HG03558 (cell line): ENCODE data around the gene C13orf46.
"Not testable (repeated sequence)": the region's sequence is repeated elsewhere in the genome, so short reads cannot be mapped to it uniquely, and the experiment has no call there.

Source experiments
- ATAC-seq: cut with Tn5 transposase; IDR thresholded peaks from one replicate; pipeline ENCODE4 v1.9.1; 2021; ENCODE audit warnings: moderate number of reproducible peaks; ENCODE audit not compliant: unreplicated experiment; ENCODE audit errors: extremely low read depth

Gene C13orf46

DNA sequence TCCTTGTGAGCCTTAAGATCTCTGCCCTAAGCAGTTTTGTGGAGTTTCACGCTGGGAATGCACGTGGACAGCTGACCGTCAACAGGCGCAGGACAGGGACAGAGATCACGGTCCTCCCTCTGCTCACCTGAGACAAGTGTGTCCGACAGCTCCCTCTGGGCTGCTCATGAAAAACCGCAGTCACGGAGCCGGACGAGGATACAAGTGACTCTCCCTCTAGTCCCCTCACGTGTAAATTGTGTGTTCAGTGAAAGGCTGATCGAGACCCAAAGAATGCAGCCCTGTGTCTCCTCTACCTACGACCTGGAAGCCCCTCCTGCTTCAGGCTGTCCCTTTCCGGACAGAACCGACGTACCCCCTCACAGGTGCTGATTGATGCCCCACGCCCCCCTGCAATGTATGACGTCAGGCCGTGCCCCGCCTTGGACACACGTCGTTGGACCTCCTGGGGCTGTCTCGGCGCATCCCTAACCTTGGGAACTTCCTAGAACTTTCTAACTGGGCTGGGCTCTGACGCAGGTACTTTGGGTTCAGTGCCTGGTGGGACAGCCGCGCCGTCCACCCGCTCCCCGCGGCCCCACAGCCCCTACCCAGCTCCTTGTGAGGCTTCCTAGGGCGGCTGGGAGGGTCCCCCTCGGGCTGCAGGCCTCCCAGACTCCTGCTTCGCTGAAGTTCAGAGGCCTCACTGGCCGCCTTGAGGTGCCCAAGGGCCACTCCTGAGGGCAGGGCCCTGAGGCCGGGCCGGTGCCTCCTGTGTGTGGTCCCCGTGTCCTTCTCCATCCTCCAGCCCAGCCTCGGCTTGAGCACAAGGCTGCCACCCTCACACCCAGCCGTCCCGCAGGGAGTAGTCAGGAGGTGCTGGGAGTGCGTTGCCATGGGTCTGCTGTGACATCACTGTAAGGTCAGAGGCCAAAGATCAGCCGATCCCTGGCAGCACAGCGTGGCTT is at the start of gene C13orf46:
Gene C13orf46, minus strand, starts transcription at position 859 of the 947 bp plus-strand sequence. Its CDS starts 79 bp downstream, at position 780.
- no peak for ATAC-seq

DNA sequence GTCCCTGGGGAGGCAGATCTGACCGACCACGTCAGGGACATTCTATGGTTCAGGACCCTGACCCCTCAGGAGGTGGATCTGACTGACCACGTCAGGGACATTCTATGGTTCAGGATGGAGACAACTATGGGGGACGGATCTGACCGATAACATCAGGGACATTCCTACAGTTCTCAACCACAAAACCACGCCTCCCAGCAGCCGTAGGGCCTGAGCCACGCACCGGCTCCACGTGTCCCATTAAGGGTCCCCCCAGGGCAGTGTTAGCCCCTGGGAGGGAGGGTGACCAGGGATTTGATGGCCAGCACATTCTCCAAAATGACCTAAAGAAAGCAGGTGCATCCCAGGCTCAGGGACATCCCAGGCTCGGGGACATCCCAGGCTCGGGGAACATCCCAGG is 49.0 kb upstream of the C13orf46 start:
- ATAC-seq, result no peak

- ATAC-seq, result no peak
These were observed 48.4 kb upstream of the C13orf46 start for GRCh38 chr13:114022309-114022669.

- no peak for ATAC-seq
These were observed 47.8 kb upstream of the C13orf46 start for GRCh38 chr13:114021464-114022308.

GRCh38 chr13:114020750-114021463 is 47.0 kb upstream of the C13orf46 start:
- ATAC-seq, result no peak

DNA sequence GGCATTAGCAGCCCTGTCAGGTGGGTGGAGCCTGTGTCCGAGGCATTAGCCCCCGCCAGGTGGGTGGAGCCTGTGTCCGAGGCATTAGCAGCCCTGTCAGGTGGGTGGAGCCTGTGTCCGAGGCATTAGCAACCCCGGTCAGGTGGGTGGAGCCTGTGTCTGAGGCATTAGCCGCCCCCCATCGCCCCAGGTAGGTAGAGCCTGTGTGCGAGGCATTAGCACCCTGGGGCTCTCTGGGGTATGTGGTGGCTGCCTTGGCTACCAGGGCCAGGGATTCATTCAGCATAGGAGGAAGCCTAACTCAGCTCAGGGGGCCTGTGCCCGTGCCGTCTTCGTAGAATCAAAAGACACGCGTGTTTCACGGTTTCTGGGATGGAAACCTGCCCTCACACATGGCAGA is 46.3 kb upstream of the C13orf46 start:
- not testable (repeated sequence) for ATAC-seq

GRCh38 chr13:114019367-114019766 is 45.5 kb upstream of the C13orf46 start:
- no peak for ATAC-seq

GRCh38 chr13:114018461-114019055 is 44.7 kb upstream of the C13orf46 start:
- ATAC-seq, result no peak

GRCh38 chr13:114017966-114018365 is 44.1 kb upstream of the C13orf46 start:
- no peak for ATAC-seq

GRCh38 chr13:114017028-114017630 is 43.3 kb upstream of the C13orf46 start:
- no peak for ATAC-seq

DNA sequence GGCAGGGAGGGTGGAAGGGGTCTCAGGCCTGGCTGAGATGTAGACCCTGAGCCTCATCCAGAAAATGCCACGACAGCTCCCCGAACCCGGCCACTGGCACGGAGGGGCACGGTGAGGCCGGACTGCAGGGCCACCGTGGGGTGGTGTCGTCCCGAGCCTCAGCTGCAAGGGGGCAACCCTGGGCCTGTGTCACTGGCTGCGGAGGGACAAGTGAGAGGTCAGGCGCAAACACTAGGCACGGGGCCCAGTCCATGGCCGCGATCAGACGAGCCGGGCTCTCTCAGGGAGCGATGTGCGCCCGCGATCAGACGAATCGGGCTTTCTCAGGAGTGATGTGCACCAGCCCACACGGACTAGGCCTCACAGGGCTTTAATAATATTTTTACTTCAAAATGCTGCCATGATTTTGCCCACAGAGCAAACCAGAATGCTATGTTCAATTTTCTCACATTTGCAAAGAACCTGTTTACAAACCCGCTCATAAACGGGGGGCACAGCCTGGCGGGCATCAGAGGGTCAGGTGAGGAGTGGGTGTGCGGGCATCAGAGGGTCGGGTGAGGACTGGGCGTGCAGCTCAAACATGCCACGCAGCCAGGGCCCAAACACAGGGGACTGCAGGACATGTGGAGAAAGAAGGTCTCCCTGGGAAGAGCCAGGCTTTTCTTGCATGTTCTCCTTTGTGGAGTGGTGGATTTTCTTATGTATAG is 42.6 kb upstream of the C13orf46 start:
- ATAC-seq, result no peak

- no peak for ATAC-seq
These were observed 42.1 kb upstream of the C13orf46 start for GRCh38 chr13:114015969-114016295.

GRCh38 chr13:114015111-114015968 is 41.5 kb upstream of the C13orf46 start:
- ATAC-seq, result no peak

- no peak for ATAC-seq
These were observed 40.2 kb upstream of the C13orf46 start for GRCh38 chr13:114013952-114014629.

DNA sequence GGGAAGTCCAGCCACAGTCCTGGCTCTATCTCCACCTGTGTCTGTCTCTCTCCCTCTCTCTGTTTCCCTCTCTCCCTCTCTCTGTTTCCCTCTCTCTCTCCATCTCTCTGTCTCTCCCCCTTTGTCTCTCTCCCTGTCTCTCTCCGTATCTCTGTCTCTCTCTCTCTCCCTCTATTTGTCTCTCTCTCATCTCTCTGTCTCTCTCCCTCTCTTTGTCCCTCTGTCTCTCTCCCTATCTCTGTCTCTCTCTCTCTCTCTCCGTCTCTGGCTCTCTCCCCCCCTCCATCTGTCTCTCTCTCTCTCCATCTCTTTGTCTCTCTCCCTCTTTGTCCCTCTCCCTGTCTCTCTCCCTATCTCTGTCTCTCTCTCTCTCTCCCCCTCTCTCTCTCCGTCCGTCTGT is 39.5 kb upstream of the C13orf46 start:
- no peak for ATAC-seq

- no peak for ATAC-seq
These were observed 39.0 kb upstream of the C13orf46 start for GRCh38 chr13:114012921-114013320.

GRCh38 chr13:114012141-114012540 is 38.3 kb upstream of the C13orf46 start:
- no peak for ATAC-seq

GRCh38 chr13:114011226-114011625 is 37.4 kb upstream of the C13orf46 start:
- no peak for ATAC-seq
